ENCODE results near the gene TMEM147. TPM values are rescaled to one million over a fixed set of nuclear protein-coding genes. Genes with fewer than 3 reads are reported as not detected.

Gene TMEM147
- total RNA-seq, 2 experiments from 2014 or later, result 20.3 to 22.0 TPM

- H3K4me1 Mint-ChIP-seq (ENCODE audit: low read depth), result peaks cover 11% of the 10 kb centered on the region
- no peak overlapping the region for H3K27ac Mint-ChIP-seq
- H3K4me3 Mint-ChIP-seq, result no peak overlapping the region
- no peaks in the 10 kb centered on the region for H3K9me3 Mint-ChIP-seq
- Histone ChIP-seq H3K4me1 (ENCODE audit: insufficient read depth, low read length) (peaks cover 13% of the 10 kb centered on the region), H3K4me3 (ENCODE audit: low read length) (no peak overlapping the region), H3K27me3 (ENCODE audit: control insufficient read depth in 1 of 2, insufficient read depth in 2 of 2, low read length in 2 of 2) (no peaks in the 10 kb centered on the region), H3K27ac (ENCODE audit: low read depth in 1 of 2, low read length in 2 of 2) (no peak overlapping the region), H3K36me3 (ENCODE audit: insufficient read depth, low read length) (no peaks in the 10 kb centered on the region), H3K9me3 (ENCODE audit: control insufficient read depth in 1 of 2, insufficient read depth in 1 of 2, low read length in 2 of 2) (no peaks in the 10 kb centered on the region)
- no peak for DNase-seq
- H3K27me3 Mint-ChIP-seq, result no peaks in the 10 kb centered on the region
- ATAC-seq (ENCODE audit: poor library complexity), result no peak
- TF ChIP-seq, protein P1, sequence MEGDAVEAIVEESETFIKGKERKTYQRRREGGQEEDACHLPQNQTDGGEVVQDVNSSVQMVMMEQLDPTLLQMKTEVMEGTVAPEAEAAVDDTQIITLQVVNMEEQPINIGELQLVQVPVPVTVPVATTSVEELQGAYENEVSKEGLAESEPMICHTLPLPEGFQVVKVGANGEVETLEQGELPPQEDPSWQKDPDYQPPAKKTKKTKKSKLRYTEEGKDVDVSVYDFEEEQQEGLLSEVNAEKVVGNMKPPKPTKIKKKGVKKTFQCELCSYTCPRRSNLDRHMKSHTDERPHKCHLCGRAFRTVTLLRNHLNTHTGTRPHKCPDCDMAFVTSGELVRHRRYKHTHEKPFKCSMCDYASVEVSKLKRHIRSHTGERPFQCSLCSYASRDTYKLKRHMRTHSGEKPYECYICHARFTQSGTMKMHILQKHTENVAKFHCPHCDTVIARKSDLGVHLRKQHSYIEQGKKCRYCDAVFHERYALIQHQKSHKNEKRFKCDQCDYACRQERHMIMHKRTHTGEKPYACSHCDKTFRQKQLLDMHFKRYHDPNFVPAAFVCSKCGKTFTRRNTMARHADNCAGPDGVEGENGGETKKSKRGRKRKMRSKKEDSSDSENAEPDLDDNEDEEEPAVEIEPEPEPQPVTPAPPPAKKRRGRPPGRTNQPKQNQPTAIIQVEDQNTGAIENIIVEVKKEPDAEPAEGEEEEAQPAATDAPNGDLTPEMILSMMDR (IDR thresholded peaks at IDR 0.05), result no peak
- CTCF ChIA-PET, result no interaction called here
- intact Hi-C loops (cut with DNase I, micrococcal nuclease), result no loop called here
- POLR2A ChIA-PET, result no interaction called here
- H3K36me3 Mint-ChIP-seq (ENCODE audit: low read depth), result no peaks in the 10 kb centered on the region
Observed at GRCh38 chr19:35540356-35540927, 5.0 kb upstream of the TMEM147 start.

GRCh38 chr19:35542209-35542608, 3.2 kb upstream of the TMEM147 start:
- ATAC-seq (ENCODE audit: poor library complexity) (no peak), DNase-seq (no peak)
- ChIA-PET CTCF (no interaction called here), POLR2A (no interaction called here)
- Histone ChIP-seq H3K4me3 (ENCODE audit: low read length) (no peak overlapping the region), H3K36me3 (ENCODE audit: insufficient read depth, low read length) (peaks cover 6% of the 10 kb centered on the region), H3K9me3 (ENCODE audit: control insufficient read depth in 1 of 2, insufficient read depth in 1 of 2, low read length in 2 of 2) (no peaks in the 10 kb centered on the region), H3K27ac (ENCODE audit: low read depth in 1 of 2, low read length in 2 of 2) (no peak overlapping the region), H3K4me1 (ENCODE audit: insufficient read depth, low read length) (peaks cover 29% of the 10 kb centered on the region), H3K27me3 (ENCODE audit: control insufficient read depth in 1 of 2, insufficient read depth in 2 of 2, low read length in 2 of 2) (no peaks in the 10 kb centered on the region)
- no peak overlapping the region for H3K27ac Mint-ChIP-seq
- no peak overlapping the region for H3K4me3 Mint-ChIP-seq
- intact Hi-C loops (cut with DNase I, micrococcal nuclease), result no loop called here
- H3K36me3 Mint-ChIP-seq (ENCODE audit: low read depth), result peaks cover 5% of the 10 kb centered on the region
- H3K4me1 Mint-ChIP-seq (ENCODE audit: low read depth), result peaks cover 25% of the 10 kb centered on the region
- TF ChIP-seq, protein P1 (IDR thresholded peaks at IDR 0.05), result no peak
- no peaks in the 10 kb centered on the region for H3K9me3 Mint-ChIP-seq
- no peaks in the 10 kb centered on the region for H3K27me3 Mint-ChIP-seq

- DNase-seq (no peak), ATAC-seq (ENCODE audit: poor library complexity) (no peak)
- Histone ChIP-seq H3K36me3 (ENCODE audit: insufficient read depth, low read length) (peaks cover 7% of the 10 kb centered on the region), H3K27me3 (ENCODE audit: control insufficient read depth in 1 of 2, insufficient read depth in 2 of 2, low read length in 2 of 2) (no peaks in the 10 kb centered on the region), H3K4me3 (ENCODE audit: low read length) (no peak overlapping the region), H3K27ac (ENCODE audit: low read depth in 1 of 2, low read length in 2 of 2) (peak overlapping the region in 1 of 2 donors; percentile 10), H3K4me1 (ENCODE audit: insufficient read depth, low read length) (peaks cover 34% of the 10 kb centered on the region), H3K9me3 (ENCODE audit: control insufficient read depth in 1 of 2, insufficient read depth in 1 of 2, low read length in 2 of 2) (no peaks in the 10 kb centered on the region)
- Mint-ChIP-seq H3K4me3 (peak overlapping the region; percentile 94), H3K36me3 (ENCODE audit: low read depth) (peaks cover 8% of the 10 kb centered on the region), H3K27ac (peak overlapping the region; percentile 93), H3K27me3 (no peaks in the 10 kb centered on the region), H3K9me3 (no peaks in the 10 kb centered on the region), H3K4me1 (ENCODE audit: low read depth) (peaks cover 29% of the 10 kb centered on the region)
- TF ChIP-seq, protein P1 (IDR thresholded peaks at IDR 0.05), result no peak
- POLR2A ChIA-PET, result no interaction called here
- CTCF ChIA-PET, result no interaction called here
- intact Hi-C loops (cut with DNase I, micrococcal nuclease), result no loop called here
Observed at GRCh38 chr19:35543280-35544109, 1.9 kb upstream of the TMEM147 start.
